Colonic mucosa (tissue), 4 donors: Measurements from ENCODE around the gene ZCCHC9. TPM values are rescaled to one million over a fixed set of nuclear protein-coding genes. Genes with fewer than 3 reads are reported as not detected.
"Not testable (repeated sequence)": the region's sequence is repeated elsewhere in the genome, so short reads cannot be mapped to it uniquely, and the experiment has no call there.

ENCODE experiments used
- DNase-seq: peaks from one replicate; pipeline ENCODE4 v3.0.0-alpha.2; 2020
- H3K27ac ChIP-seq: fragments of 200-600 bp; one replicate; pipeline ENCODE4 v1.8.0; 2021
- H3K27me3 ChIP-seq: fragments of 200-600 bp; one replicate; pipeline ENCODE4 v1.8.0; 2021
- H3K36me3 ChIP-seq: fragments of 200-600 bp; one replicate; pipeline ENCODE4 v1.8.0; 2021
- H3K4me1 ChIP-seq: fragments of 200-600 bp; one replicate; pipeline ENCODE4 v1.8.0; 2021; ENCODE audit warnings: mild to moderate bottlenecking
- H3K4me3 ChIP-seq: fragments of 200-600 bp; one replicate; pipeline ENCODE4 v1.8.0; 2021
- H3K9ac ChIP-seq, 2 donors: one replicate each; pipeline ENCODE4 v1.7.0; 2013; ENCODE audit warnings: control low read depth in 2 of 2, low read depth in 2 of 2, low read length in 2 of 2
- H3K9me3 ChIP-seq: fragments of 200-600 bp; one replicate; pipeline ENCODE4 v1.8.0; 2021
- CTCF ChIP-seq: fragments of 200-600 bp; IDR thresholded peaks from one replicate; pipeline ENCODE4 v1.8.0; 2022; ENCODE audit warnings: antibody characterized with exemption, mild to moderate bottlenecking
- intact Hi-C: fragments of 100-400 bp; cut with DNase I; formaldehyde crosslinking; loops from one replicate; pipeline ENCODE4 v1.14.1; 2022
- total RNA-seq, 2 donors: library from RNA; stranded (reverse); fragmentation: NEBNext Ultra II Directional in 1 of 2; extraction: Animal tissue kit (Norgen Biotek cat#: 25700) in 1 of 2; gene quantifications; one replicate each; pipeline ENCODE4 v1.2.1, GENCODE V29; 2021
- donor health status: healthy.
- donor health status: DM: no; HTN: no; CAD: no.
- donor health status: DM: no; HTN: no; CAD: no.

ZCCHC9 gene
- total RNA-seq, 2 donors from 2014 or later: 21.7 to 24.9 TPM

- H3K4me1 ChIP-seq: no peaks in the 10 kb centered on the region
- no peak overlapping the region for H3K9ac ChIP-seq
- H3K36me3 ChIP-seq: no peaks in the 10 kb centered on the region
- H3K4me3 ChIP-seq: no peak overlapping the region
- intact Hi-C loops: no loop called here
- DNase-seq: no peak
- TF ChIP-seq CTCF: no peak
- no peak overlapping the region for H3K27ac ChIP-seq
- no peaks in the 10 kb centered on the region for H3K9me3 ChIP-seq
- H3K27me3 ChIP-seq: no peaks in the 10 kb centered on the region
These were observed 17.4 kb upstream of the ZCCHC9 start for GRCh38 chr5:81283976-81284375.

- intact Hi-C loops: no loop called here
- H3K36me3 ChIP-seq: no peaks in the 10 kb centered on the region
- TF ChIP-seq CTCF: no peak
These were observed 15.2 kb upstream of the ZCCHC9 start for GRCh38 chr5:81286059-81286617.

GRCh38 chr5:81288021-81288433 lies 13.4 kb upstream of the ZCCHC9 start:
- Histone ChIP-seq H3K4me1 (no peaks in the 10 kb centered on the region), H3K36me3 (no peaks in the 10 kb centered on the region)
- DNase-seq: no peak

More at GRCh38 chr5:81286059-81286617, 15.2 kb upstream of the ZCCHC9 start:
- Histone ChIP-seq H3K27me3 (no peaks in the 10 kb centered on the region), H3K9ac (no peak overlapping the region), H3K4me3 (no peak overlapping the region), H3K27ac (no peak overlapping the region), H3K9me3 (no peaks in the 10 kb centered on the region), H3K4me1 (no peaks in the 10 kb centered on the region)
- DNase-seq: no peak

DNA sequence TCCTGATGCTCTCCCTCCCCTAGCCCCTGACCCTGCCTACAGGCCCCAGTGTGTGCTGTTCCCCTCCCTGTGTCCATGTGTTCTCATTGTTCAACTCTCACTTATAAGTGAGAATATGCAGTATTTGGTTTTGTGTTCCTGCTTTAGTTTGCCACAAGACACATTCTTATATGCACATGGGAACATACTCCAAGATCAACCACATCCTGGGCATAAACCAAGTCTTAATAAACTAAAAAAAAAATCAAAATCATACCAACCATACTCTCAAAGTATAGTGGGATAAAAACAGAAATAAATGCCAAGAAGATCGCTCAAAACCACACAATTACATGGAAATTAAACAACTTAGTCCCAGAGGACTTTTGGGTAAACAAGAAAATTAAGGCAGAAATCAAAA lies 11.2 kb upstream of the ZCCHC9 start:
- intact Hi-C loops: no loop called here
- H3K9ac ChIP-seq: no peak overlapping the region
- no peaks in the 10 kb centered on the region for H3K9me3 ChIP-seq
- DNase-seq: no peak
- H3K36me3 ChIP-seq: no peaks in the 10 kb centered on the region
- H3K4me1 ChIP-seq: no peaks in the 10 kb centered on the region
- no peak overlapping the region for H3K27ac ChIP-seq
- H3K27me3 ChIP-seq: no peaks in the 10 kb centered on the region
- H3K4me3 ChIP-seq: no peak overlapping the region
- no peak for TF ChIP-seq CTCF

More at GRCh38 chr5:81288021-81288433, 13.4 kb upstream of the ZCCHC9 start:
- intact Hi-C loops: no loop called here
- Histone ChIP-seq H3K9me3 (no peaks in the 10 kb centered on the region), H3K4me3 (no peak overlapping the region), H3K9ac (no peak overlapping the region), H3K27ac (no peak overlapping the region), H3K27me3 (no peaks in the 10 kb centered on the region)
- TF ChIP-seq CTCF: no peak

DNA sequence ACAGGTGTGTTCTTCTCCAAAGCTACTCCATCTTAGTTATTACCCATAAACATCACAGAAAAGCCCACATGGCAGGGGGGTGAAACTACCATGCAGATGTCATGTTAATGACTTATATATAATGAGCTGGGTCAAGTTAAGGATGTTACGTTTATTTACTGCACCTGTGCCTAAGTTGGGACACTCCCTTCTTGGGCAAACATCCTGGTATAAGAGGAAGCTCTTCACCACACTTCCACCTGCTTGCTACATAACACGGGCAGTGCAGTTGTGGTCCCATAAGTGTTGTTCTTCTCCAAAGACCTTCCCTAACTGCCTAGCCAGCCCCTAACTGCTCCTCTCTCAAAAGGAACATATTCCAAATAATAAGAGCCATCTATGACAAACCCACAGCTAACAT lies 9.3 kb upstream of the ZCCHC9 start:
- no peak for TF ChIP-seq CTCF
- Histone ChIP-seq H3K27me3 (no peaks in the 10 kb centered on the region), H3K4me1 (no peaks in the 10 kb centered on the region), H3K9me3 (no peaks in the 10 kb centered on the region), H3K4me3 (no peak overlapping the region), H3K36me3 (no peaks in the 10 kb centered on the region), H3K9ac (no peak overlapping the region), H3K27ac (no peak overlapping the region)
- intact Hi-C loops: no loop called here
- peak; percentile 21 for DNase-seq

DNA sequence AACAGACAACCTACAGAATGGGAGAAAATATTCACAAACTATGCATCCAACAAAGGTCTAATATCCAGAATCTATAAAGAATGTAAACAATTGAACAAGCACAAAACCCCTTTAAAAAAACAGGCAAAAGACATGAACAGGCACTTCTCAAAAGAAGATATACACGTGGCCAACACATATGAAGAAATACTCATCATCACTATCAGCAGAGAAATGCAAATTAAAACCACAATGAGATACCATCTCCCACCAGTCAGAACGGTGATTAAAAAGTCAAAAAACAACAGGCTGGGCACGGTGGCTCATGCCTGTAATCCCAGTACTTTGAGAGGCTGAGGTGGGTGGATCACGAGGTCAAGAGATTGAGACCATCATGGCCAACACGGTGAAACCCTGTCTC lies 7.4 kb upstream of the ZCCHC9 start:
- intact Hi-C loops: not testable (repeated sequence)

More for the DNA sequence above, 7.4 kb upstream of the ZCCHC9 start:
- not testable (repeated sequence) for H3K36me3 ChIP-seq, H3K4me3 ChIP-seq, H3K9ac ChIP-seq, H3K9me3 ChIP-seq, H3K27ac ChIP-seq, DNase-seq, H3K27me3 ChIP-seq, H3K4me1 ChIP-seq
